Activated CD4-positive, alpha-beta T cell treated with anti-CD3 and anti-CD28 coated beads, Interleukin-2, amount 50 U/mL, for 16 hours (primary cell): ENCODE data around the gene IRAK4.

Experiments used
- DNase-seq: peaks from one replicate; pipeline ENCODE4 v3.0.0-alpha.2; 2020

IRAK4 gene

GRCh38 chr12:43776498-43776897 is 17.7 kb downstream of the IRAK4 start:
- DNase-seq: peak; percentile 16

GRCh38 chr12:43786899-43787693 is 28.3 kb downstream of the IRAK4 start:
- DNase-seq: no peak

- no peak for DNase-seq
Measured at GRCh38 chr12:43789941-43790340, 31.2 kb downstream of the IRAK4 start.

- DNase-seq: no peak
Measured at GRCh38 chr12:43795716-43796280, 37.0 kb downstream of the IRAK4 start.

GRCh38 chr12:43797561-43798217 is 38.9 kb downstream of the IRAK4 start:
- no peak for DNase-seq

- peak; percentile 30 for DNase-seq
Measured at GRCh38 chr12:43805149-43805859, 46.6 kb downstream of the IRAK4 start.

GRCh38 chr12:43805860-43806736 is 47.3 kb downstream of the IRAK4 start, which contains the start of gene TWF1:
TWF1 (minus strand) TSS chr12:43806317; CDS start chr12:43806245, 72 bp downstream.
- DNase-seq: peak; percentile 88

GRCh38 chr12:43806737-43807072 is 48.0 kb downstream of the IRAK4 start:
- DNase-seq: peak; percentile 5

- no peak for DNase-seq
Measured at GRCh38 chr12:43807386-43807785, 48.6 kb downstream of the IRAK4 start.

- no peak for DNase-seq
Measured at GRCh38 chr12:43812057-43812456, 53.3 kb downstream of the IRAK4 start.

- no peak for DNase-seq
Measured at GRCh38 chr12:43812926-43813325, 54.2 kb downstream of the IRAK4 start.

- DNase-seq: no peak
Measured at GRCh38 chr12:43815416-43815815, 56.7 kb downstream of the IRAK4 start.

- no peak for DNase-seq
Measured at GRCh38 chr12:43816168-43816567, 57.4 kb downstream of the IRAK4 start.

GRCh38 chr12:43824207-43824775 is 65.5 kb downstream of the IRAK4 start:
- no peak for DNase-seq

- no peak for DNase-seq
Measured at GRCh38 chr12:43826681-43827080, 67.9 kb downstream of the IRAK4 start.

- DNase-seq: no peak
Measured at GRCh38 chr12:43827093-43827492, 68.3 kb downstream of the IRAK4 start.

- DNase-seq: no peak
Measured at GRCh38 chr12:43832463-43833168, 73.9 kb downstream of the IRAK4 start.

GRCh38 chr12:43835264-43835655 is 76.5 kb downstream of the IRAK4 start:
- DNase-seq: no peak

- DNase-seq: peak; percentile 49
Measured at GRCh38 chr12:43835656-43836474, 77.1 kb downstream of the IRAK4 start, which contains the start of gene TMEM117. TMEM117 (plus strand) TSS chr12:43836081.

GRCh38 chr12:43836475-43836989 is 77.8 kb downstream of the IRAK4 start:
- DNase-seq: no peak
